Neural cell (in vitro differentiated cells): ENCODE measurements around the gene PNPLA5. TPM values are rescaled to one million over a fixed set of nuclear protein-coding genes. Genes with fewer than 3 reads are reported as not detected.
"Not testable (repeated sequence)": the region's sequence is repeated elsewhere in the genome, so short reads cannot be mapped to it uniquely, and the experiment has no call there.

Source experiments
- H2AFZ ChIP-seq: fragments of 200-600, 300-800 bp; sonication (generic), shearing (Covaris generic); 2 replicates; pipeline ENCODE4 v1.6.0; 2014; ENCODE audit warnings: low read depth, mild to moderate bottlenecking, antibody characterized with exemption, low read length, moderate library complexity
- H3F3A ChIP-seq: fragments of 200-600 bp; shearing (Covaris generic); 2 replicates; pipeline ENCODE4 v1.6.1; 2016; ENCODE audit warnings: mild to moderate bottlenecking, moderate library complexity, mixed read lengths, antibody characterized with exemption, low read length; ENCODE audit not compliant: insufficient read depth, poor library complexity, severe bottlenecking
- H3K27ac ChIP-seq: fragments of 200-600, 300-800 bp; sonication (generic), shearing (Covaris generic); 2 replicates; pipeline ENCODE4 v1.5.1; 2014; ENCODE audit warnings: mild to moderate bottlenecking, low read length, moderate library complexity
- H3K27me3 ChIP-seq: fragments of 300-800, 200-600 bp; sonication (generic), shearing (Covaris generic); 2 replicates; pipeline ENCODE4 v1.6.0; 2014; ENCODE audit warnings: mild to moderate bottlenecking, low read depth, low read length, moderate library complexity; ENCODE audit not compliant: insufficient read depth
- H3K36me3 ChIP-seq: fragments of 300-800, 200-600 bp; sonication (generic), shearing (Covaris generic); 2 replicates; pipeline ENCODE4 v1.5.1; 2014; ENCODE audit warnings: mild to moderate bottlenecking, antibody characterized with exemption, low read length, moderate library complexity; ENCODE audit not compliant: insufficient read depth
- H3K4me2 ChIP-seq: fragments of 300-800, 200-600 bp; sonication (generic), shearing (Covaris generic); 2 replicates; pipeline ENCODE4 v1.6.0; 2014; ENCODE audit warnings: mild to moderate bottlenecking, low read length
- H3K4me3 ChIP-seq: fragments of 300-800, 200-600 bp; sonication (generic), shearing (Covaris generic); 2 replicates; pipeline ENCODE4 v1.5.1; 2014; ENCODE audit warnings: mild to moderate bottlenecking, low read length, moderate library complexity
- H3K79me2 ChIP-seq: fragments of 200-600 bp; shearing (Covaris generic); replicated peaks from 2 replicates; pipeline ENCODE4 v1.6.0; 2014; ENCODE audit warnings: mild to moderate bottlenecking, low read length, moderate library complexity; ENCODE audit not compliant: insufficient read depth
- H3K9ac ChIP-seq: fragments of 300-800, 200-600 bp; sonication (generic), shearing (Covaris generic); 2 replicates; pipeline ENCODE4 v1.6.1; 2016; ENCODE audit warnings: mild to moderate bottlenecking, low read length, mixed read lengths
- H3K9me2 ChIP-seq: fragments of 200-600 bp; shearing (Covaris generic); 2 replicates; pipeline ENCODE4 v1.6.1; 2016; ENCODE audit warnings: mild to moderate bottlenecking, low read length, mixed read lengths; ENCODE audit not compliant: insufficient read depth
- H3K9me3 ChIP-seq: fragments of 200-600, 300-800 bp; sonication (generic), shearing (Covaris generic); 2 replicates; pipeline ENCODE4 v1.6.1; 2016; ENCODE audit warnings: mild to moderate bottlenecking, mixed run types, low read length, moderate library complexity, mixed read lengths
- H4K20me1 ChIP-seq: fragments of 200-600 bp; shearing (Covaris generic); 2 replicates; pipeline ENCODE4 v1.6.1; 2016; ENCODE audit warnings: mild to moderate bottlenecking, mixed run types; ENCODE audit not compliant: insufficient read depth
- CTCF ChIP-seq: fragments of 450-650 bp; IDR thresholded peaks from 2 replicates; pipeline ENCODE4 v1.5.1; 2014; ENCODE audit warnings: antibody characterized with exemption, mild to moderate bottlenecking, moderate library complexity; ENCODE audit not compliant: poor library complexity, severe bottlenecking
- EP300 ChIP-seq: fragments of 450-650 bp; conservative IDR thresholded peaks from 2 replicates; pipeline ENCODE4 v1.6.1; 2014; ENCODE audit warnings: antibody characterized with exemption, mild to moderate bottlenecking, moderate library complexity; ENCODE audit not compliant: poor library complexity, severe bottlenecking
- EZH2 ChIP-seq: fragments of 200-600, 300-800 bp; shearing (Covaris generic), sonication (generic); IDR thresholded peaks from 2 replicates; pipeline ENCODE4 v1.6.1; 2014; ENCODE audit warnings: antibody characterized with exemption, low read length, borderline replicate concordance, mild to moderate bottlenecking; ENCODE audit not compliant: insufficient read depth, poor library complexity, severe bottlenecking
- MXI1 ChIP-seq: fragments of 450-650 bp; conservative IDR thresholded peaks from 2 replicates; pipeline ENCODE4 v1.6.1; 2014; ENCODE audit warnings: antibody characterized with exemption, mild to moderate bottlenecking; ENCODE audit not compliant: poor library complexity, severe bottlenecking
- POLR2AphosphoS5 ChIP-seq: IDR thresholded peaks from 2 replicates; pipeline ENCODE4 v1.6.1; 2012
- RAD21 ChIP-seq: fragments of 450-650 bp; conservative IDR thresholded peaks from 2 replicates; pipeline ENCODE4 v1.6.1; 2014; ENCODE audit warnings: antibody characterized with exemption, mild to moderate bottlenecking, moderate library complexity
- REST ChIP-seq: IDR thresholded peaks from 2 replicates; pipeline ENCODE4 v1.6.1; 2012; ENCODE audit warnings: borderline replicate concordance
- SMC3 ChIP-seq: fragments of 450-650 bp; conservative IDR thresholded peaks from 2 replicates; pipeline ENCODE4 v1.6.1; 2014; ENCODE audit warnings: antibody characterized with exemption, mild to moderate bottlenecking, moderate library complexity; ENCODE audit not compliant: poor library complexity
- TAF1 ChIP-seq: IDR thresholded peaks from 2 replicates; pipeline ENCODE4 v1.6.1; 2012; ENCODE audit warnings: low read depth
- polyA plus RNA-seq: library from polyadenylated mRNA; depleted of rRNA; stranded (reverse); fragments of >200 nt; gene quantifications from 2 replicates; pipeline ENCODE4 v1.2.3, GENCODE V29; 2014

Gene PNPLA5
- polyA plus RNA-seq, 1 donor from 2014 or later: not detected

- H2AFZ ChIP-seq: no peak overlapping the region
- H3K36me3 ChIP-seq: no peaks in the 10 kb centered on the region
- no peak for TF ChIP-seq TAF1
- no peak for TF ChIP-seq EP300
- TF ChIP-seq CTCF: no peak
- no peak for TF ChIP-seq RAD21
- no peak for TF ChIP-seq MXI1
- TF ChIP-seq SMC3: no peak
- no peak for TF ChIP-seq REST
- no peak for TF ChIP-seq POLR2AphosphoS5
- no peak for TF ChIP-seq EZH2
Observed at GRCh38 chr22:43869799-43870198, 22.0 kb downstream of the PNPLA5 start.

GRCh38 chr22:43869001-43869400, 22.8 kb downstream of the PNPLA5 start:
- H2AFZ ChIP-seq, H3K9me3 ChIP-seq, H3F3A ChIP-seq, H3K79me2 ChIP-seq, H3K9me2 ChIP-seq, H4K20me1 ChIP-seq, H3K27ac ChIP-seq, H3K4me3 ChIP-seq, H3K4me2 ChIP-seq, H3K36me3 ChIP-seq, H3K9ac ChIP-seq: not testable (repeated sequence)
- H3K27me3 ChIP-seq: peaks cover 17% of the 10 kb centered on the region

More at GRCh38 chr22:43869799-43870198, 22.0 kb downstream of the PNPLA5 start:
- Histone ChIP-seq H3K27ac (no peak overlapping the region), H4K20me1 (no peaks in the 10 kb centered on the region), H3K9me2 (no peaks in the 10 kb centered on the region), H3K9ac (no peak overlapping the region), H3K4me2 (no peak overlapping the region), H3F3A (no peaks in the 10 kb centered on the region), H3K9me3 (no peaks in the 10 kb centered on the region), H3K27me3 (peaks cover 10% of the 10 kb centered on the region), H3K4me3 (no peak overlapping the region), H3K79me2 (no peaks in the 10 kb centered on the region)
